HFF-Myc (cell line): ENCODE measurements around the gene C2CD4B.

Source experiments
- DNase-seq: peaks from one replicate; pipeline ENCODE4 v3.0.0-alpha.2; 2011; ENCODE audit warnings: low read depth; ENCODE audit errors: extremely low read depth
- H3K4me3 ChIP-seq: replicated peaks from 2 replicates; pipeline ENCODE4 v1.5.1; 2011; ENCODE audit warnings: low read depth, mild to moderate bottlenecking, control low read depth, low read length
- TF ChIP-seq, protein P1 (sequence below): IDR thresholded peaks from 2 replicates; pipeline ENCODE4 v1.5.1; 2012; ENCODE audit warnings: mild to moderate bottlenecking, low read depth, low read length, control low read depth; ENCODE audit errors: missing control alignments

The C2CD4B gene

DNA sequence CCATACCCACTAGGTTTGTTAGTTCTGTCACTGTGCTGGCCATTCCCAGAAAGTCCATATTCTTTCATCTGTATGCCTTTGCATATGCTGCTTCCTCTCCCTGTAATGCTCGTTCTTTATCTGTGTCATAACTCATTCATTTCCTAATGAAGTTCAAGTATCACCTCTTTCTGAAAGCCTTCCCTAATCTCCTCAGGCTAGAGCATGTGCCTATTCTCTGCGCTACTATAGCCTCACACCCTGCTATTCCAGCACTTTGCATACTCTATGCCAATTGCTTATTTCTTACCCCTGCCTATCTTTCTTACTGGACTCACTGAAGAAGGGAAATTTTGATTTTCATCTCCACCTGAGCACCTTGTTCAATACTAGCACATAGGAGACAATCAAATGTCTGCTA, 25.6 kb upstream of the C2CD4B start:
- TF ChIP-seq, protein P1, sequence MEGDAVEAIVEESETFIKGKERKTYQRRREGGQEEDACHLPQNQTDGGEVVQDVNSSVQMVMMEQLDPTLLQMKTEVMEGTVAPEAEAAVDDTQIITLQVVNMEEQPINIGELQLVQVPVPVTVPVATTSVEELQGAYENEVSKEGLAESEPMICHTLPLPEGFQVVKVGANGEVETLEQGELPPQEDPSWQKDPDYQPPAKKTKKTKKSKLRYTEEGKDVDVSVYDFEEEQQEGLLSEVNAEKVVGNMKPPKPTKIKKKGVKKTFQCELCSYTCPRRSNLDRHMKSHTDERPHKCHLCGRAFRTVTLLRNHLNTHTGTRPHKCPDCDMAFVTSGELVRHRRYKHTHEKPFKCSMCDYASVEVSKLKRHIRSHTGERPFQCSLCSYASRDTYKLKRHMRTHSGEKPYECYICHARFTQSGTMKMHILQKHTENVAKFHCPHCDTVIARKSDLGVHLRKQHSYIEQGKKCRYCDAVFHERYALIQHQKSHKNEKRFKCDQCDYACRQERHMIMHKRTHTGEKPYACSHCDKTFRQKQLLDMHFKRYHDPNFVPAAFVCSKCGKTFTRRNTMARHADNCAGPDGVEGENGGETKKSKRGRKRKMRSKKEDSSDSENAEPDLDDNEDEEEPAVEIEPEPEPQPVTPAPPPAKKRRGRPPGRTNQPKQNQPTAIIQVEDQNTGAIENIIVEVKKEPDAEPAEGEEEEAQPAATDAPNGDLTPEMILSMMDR: no peak
- no peak overlapping the region for H3K4me3 ChIP-seq
- no peak for DNase-seq

DNA sequence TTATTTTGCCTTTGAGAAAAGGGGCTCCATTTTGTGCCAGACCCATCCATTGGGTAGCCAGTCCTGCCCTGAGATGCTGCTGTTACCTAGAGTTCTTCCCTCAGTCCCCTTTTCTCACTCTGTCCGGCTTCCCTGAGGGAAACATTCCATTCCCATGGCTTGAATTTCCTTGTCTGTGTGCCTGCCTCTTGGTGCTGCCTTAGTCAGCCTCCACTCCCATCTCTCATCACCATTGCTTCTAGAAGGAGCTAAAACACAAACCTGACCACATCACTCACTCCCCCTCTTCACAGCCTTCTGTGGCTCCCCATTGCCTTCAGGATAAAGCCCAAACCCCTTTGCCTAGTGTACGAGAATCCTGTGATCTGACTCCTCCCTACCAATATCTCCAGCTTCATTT, 25.2 kb upstream of the C2CD4B start:
- H3K4me3 ChIP-seq: no peak overlapping the region
- TF ChIP-seq, protein P1: no peak
- no peak for DNase-seq

DNA sequence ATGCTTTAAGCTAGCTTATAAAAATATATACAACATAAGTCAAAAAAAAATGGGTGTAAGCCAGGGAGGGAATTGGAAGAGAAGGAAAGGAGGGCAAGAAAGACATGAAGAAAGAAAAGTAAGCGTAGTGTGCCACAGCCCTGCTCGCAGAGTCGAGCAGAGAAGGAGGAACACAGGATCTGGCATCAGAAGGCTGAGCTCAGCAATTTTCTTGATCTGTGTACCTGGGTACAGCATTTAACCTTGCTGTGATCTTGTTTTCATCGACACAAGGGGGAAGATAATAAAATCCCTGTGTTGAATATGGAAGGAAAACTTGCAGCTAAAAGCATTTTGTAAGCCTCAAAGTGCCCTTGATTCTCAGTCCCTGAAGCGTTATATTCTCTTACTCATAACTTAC, 23.7 kb upstream of the C2CD4B start:
- no peak for DNase-seq
- no peak overlapping the region for H3K4me3 ChIP-seq

DNA sequence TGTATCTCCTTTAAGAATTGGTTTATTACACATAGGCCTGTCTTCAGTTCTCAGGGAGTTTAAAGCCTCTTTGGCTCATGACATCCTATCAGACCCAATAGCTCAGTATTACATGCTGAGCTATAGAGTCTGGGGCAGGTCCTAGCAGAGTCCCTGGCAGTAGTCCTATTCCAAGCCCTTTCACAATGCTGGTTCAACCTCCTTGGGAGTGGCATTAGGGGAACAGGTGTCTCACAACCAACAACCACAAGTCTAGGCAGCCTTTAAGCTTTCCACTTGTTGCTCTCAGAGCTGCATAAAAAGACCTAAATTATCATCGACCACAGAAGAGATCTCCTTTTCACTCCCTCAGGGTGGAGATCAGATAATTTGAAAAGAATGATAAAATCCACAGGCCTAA, 22.8 kb upstream of the C2CD4B start:
- DNase-seq: no peak
- TF ChIP-seq, protein P1: no peak
- no peak overlapping the region for H3K4me3 ChIP-seq

More for the DNA sequence above, 23.7 kb upstream of the C2CD4B start:
- TF ChIP-seq, protein P1: no peak

DNA sequence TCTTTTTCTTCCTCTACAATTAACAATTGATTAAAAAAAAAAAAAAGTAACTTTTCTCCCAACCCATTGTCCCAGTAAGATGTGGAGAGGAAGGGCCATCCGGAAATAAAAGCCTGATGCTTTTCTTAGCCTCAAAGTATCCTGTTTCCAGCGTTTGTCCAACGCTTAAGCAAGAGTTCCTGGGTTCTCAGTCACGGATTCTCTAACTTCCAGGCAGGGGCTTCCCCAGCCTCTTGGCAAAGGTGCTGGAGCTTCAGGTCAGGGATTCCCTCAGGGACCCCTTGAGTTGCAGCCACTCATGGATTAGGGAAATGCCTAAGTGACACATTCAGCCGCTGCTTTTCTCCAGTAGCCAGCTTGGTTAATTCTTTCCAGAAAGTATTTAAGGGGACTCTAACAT, 22.3 kb upstream of the C2CD4B start:
- DNase-seq: no peak
- H3K4me3 ChIP-seq: no peak overlapping the region
- TF ChIP-seq, protein P1: no peak

DNA sequence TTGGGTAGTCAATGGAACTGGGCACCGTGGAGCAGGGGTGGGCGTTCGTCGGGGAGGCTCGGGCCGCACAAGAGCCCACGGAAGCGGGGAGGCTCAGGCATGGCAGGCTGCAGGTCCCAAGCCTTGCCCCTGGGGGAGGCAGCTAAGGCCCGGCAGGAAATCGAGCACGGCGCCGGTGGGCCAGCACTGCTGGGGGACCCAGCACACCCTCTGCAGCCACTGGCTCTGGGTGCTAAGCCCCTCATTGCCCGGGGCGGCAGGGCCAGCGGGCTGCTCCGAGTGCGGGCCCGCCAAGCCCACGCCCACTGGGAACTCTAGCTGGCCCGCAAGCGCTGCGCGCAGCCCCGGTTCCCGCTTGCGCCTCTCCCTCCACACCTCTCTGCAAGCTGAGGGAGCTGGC, 21.5 kb upstream of the C2CD4B start:
- DNase-seq: no peak
- H3K4me3 ChIP-seq: no peak overlapping the region
- TF ChIP-seq, protein P1: no peak

DNA sequence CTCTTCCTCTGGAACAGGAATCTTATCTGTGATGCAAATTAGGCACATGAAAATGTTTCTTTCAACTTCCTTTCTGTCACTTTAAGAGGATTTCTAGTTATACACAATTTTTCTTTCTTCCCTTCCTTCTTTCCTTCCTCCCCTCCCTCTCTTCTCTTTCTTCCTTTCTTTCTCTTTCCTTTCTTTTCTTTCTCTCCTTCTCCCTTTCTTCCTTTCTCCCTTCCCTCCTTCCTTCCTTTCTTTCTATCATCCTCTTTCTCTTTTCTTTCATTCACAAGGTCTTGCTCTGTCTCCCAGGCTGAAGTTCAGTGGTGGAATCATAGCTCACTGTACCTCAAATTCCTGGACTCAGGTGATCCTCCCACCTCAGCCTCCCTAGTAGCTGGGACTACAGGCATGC, 18.0 kb upstream of the C2CD4B start:
- no peak for DNase-seq
- TF ChIP-seq, protein P1: no peak
- H3K4me3 ChIP-seq: no peak overlapping the region
